NB4 (cell line): Measurements from ENCODE around the gene USP12.

Experiments
- DNase-seq: peaks from one replicate; pipeline ENCODE4 v3.0.0; 2010; ENCODE audit warnings: low read depth
- H3K4me3 ChIP-seq: one replicate; pipeline ENCODE4 v1.5.1; 2011; ENCODE audit warnings: mild to moderate bottlenecking, low read depth, low read length, moderate library complexity
- CTCF ChIP-seq: IDR thresholded peaks from one replicate; pipeline ENCODE4 v1.5.1; 2012; ENCODE audit warnings: low read depth, low read length
- MAX ChIP-seq: IDR thresholded peaks from 2 replicates; pipeline ENCODE4 v1.6.1; 2011; ENCODE audit warnings: low read depth, low read length
- MYC ChIP-seq: IDR thresholded peaks from 2 replicates; pipeline ENCODE4 v1.6.1; 2011; ENCODE audit warnings: low read depth, low read length
- POLR2A ChIP-seq: IDR thresholded peaks from 2 replicates; pipeline ENCODE4 v1.6.1; 2011; ENCODE audit warnings: mild to moderate bottlenecking; ENCODE audit not compliant: insufficient read length; ENCODE audit errors: extremely low read depth

Gene USP12

GRCh38 chr13:27159806-27160563 lies 11.6 kb downstream of the USP12 start:
- no peak overlapping the region for H3K4me3 ChIP-seq
- TF ChIP-seq MAX: no peak
- TF ChIP-seq CTCF: no peak
- no peak for TF ChIP-seq MYC
- TF ChIP-seq POLR2A: no peak
- DNase-seq: no peak

GRCh38 chr13:27158335-27158734 lies 13.3 kb downstream of the USP12 start:
- TF ChIP-seq POLR2A (no peak), CTCF (no peak), MAX (no peak), MYC (no peak)
- no peak for DNase-seq
- H3K4me3 ChIP-seq: no peak overlapping the region

- no peak overlapping the region for H3K4me3 ChIP-seq
- TF ChIP-seq MYC: no peak
- TF ChIP-seq CTCF: no peak
- no peak for TF ChIP-seq POLR2A
- TF ChIP-seq MAX: no peak
- DNase-seq: no peak
These were observed 19.6 kb downstream of the USP12 start for GRCh38 chr13:27151798-27152599.

- no peak for TF ChIP-seq POLR2A
- no peak for TF ChIP-seq CTCF
- no peak for TF ChIP-seq MAX
- no peak for TF ChIP-seq MYC
- DNase-seq: no peak
- no peak overlapping the region for H3K4me3 ChIP-seq
These were observed 21.9 kb downstream of the USP12 start for GRCh38 chr13:27149702-27150101.

GRCh38 chr13:27148900-27149299 lies 22.7 kb downstream of the USP12 start:
- TF ChIP-seq MAX (no peak), CTCF (no peak), MYC (no peak), POLR2A (no peak)

More at GRCh38 chr13:27148900-27149299, 22.7 kb downstream of the USP12 start:
- H3K4me3 ChIP-seq: no peak overlapping the region
- no peak for DNase-seq
